Measurements from ENCODE around the gene PTGIR. TPM values are rescaled to one million over a fixed set of nuclear protein-coding genes. Genes with fewer than 3 reads are reported as not detected.

The PTGIR gene
- total RNA-seq, 4 donors from 2014 or later = 0.94 to 2.9 (median 2.3) TPM

DNA sequence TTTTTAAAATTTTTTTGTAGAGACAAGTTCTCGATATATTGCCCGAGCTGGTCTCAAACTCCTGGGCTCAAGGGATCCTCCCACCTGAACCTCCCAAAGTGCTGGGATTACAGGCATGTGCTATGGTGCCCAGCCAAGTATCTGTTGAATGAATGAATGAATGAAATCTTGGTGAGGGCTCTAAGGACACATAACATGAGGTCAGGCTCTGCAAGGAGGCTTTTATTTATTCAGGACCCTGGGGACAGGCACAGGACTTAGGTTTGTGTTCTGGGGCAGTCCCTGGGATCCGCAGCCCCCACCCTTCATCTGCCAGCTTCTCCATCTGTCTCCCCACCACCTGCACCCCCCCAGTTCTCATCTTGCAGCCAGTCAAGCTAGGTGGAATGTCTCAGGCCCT, 4.6 kb downstream of the PTGIR start:
- TF ChIP-seq, protein P1, sequence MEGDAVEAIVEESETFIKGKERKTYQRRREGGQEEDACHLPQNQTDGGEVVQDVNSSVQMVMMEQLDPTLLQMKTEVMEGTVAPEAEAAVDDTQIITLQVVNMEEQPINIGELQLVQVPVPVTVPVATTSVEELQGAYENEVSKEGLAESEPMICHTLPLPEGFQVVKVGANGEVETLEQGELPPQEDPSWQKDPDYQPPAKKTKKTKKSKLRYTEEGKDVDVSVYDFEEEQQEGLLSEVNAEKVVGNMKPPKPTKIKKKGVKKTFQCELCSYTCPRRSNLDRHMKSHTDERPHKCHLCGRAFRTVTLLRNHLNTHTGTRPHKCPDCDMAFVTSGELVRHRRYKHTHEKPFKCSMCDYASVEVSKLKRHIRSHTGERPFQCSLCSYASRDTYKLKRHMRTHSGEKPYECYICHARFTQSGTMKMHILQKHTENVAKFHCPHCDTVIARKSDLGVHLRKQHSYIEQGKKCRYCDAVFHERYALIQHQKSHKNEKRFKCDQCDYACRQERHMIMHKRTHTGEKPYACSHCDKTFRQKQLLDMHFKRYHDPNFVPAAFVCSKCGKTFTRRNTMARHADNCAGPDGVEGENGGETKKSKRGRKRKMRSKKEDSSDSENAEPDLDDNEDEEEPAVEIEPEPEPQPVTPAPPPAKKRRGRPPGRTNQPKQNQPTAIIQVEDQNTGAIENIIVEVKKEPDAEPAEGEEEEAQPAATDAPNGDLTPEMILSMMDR (IDR thresholded peaks at IDR 0.05; ENCODE audit: low read depth) = no peak

DNA sequence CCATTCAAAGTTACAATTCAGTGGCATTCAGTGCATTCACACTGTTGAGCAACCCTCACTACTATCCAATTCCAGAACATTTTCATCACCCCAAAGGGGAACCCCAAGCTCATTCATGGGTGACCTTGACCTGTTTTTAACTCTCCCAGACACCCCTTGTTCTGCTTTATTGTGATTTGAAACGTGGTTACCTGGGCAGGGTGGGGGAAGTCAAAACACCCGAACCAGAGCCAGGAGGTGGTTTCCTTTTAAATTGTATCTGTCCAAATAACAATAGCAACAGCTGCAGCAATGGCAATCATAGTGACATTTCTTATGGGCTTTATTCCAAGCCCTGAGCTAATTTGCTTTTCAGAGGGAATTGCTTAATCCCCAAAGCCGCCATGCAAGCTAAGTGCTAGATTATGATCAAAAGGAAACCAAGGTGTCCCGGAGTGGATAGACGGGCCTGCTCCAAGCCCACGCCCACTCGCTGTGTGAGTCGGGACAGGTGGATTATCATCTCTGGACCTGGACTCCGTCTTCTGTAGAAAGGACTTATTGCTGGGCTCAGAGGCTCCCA, 6.1 kb downstream of the PTGIR start:
- TF ChIP-seq, protein P1 (IDR thresholded peaks at IDR 0.05; ENCODE audit: low read depth) = no peak

DNA sequence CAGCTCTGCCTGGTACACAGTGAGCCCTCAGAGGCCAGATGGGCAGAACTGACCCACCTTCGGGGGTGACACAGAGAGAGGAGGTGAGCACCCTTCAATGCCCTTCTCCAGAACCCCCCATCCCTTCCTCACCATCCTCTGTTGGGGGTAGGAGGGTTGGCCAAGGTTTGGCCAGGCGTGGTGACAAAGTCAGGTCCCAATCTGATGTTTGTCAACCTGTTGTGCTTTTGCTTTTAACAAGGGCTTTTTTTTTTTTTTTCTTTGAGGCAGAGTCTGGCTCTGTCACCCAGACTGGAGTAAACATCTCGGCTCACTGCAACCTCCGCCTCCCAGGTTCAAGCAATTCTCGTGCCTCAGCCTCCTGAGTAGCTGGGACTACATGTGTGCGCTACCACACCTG, 7.3 kb downstream of the PTGIR start:
- TF ChIP-seq, protein P1 (IDR thresholded peaks at IDR 0.05; ENCODE audit: low read depth) = no peak

DNA sequence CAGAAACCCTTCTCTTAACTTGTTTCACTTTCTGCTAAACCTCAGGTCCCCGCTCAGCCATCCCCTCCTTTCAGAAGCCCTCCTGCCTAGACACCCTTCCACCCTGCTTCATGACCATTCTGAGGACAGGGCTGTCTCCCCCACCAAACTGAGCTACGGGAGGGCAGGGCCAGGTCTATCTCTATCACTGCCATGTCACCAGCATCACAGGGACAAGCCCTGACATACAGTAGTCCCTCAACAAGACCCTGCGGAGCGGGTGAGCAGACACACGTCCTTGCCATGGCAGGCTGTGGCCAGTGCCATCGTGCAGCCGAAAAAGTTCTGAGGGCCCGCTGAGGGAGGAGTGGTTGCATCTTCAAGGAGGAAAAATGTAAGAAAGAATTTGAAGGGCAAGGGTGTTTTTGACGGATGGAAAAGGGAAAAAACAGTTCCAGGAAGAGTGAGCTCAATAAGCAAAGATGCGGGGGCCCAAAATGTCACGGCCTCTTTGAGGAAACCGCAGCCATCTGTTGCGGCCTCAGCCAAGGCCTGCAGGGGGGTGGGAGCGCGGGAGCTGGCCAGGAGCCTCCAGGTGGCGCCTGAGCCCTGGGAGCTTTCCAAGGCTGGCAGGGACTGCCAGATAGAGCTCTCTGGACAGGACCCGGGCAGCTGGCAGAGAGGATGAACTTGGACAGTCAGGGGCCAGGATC, 8.1 kb downstream of the PTGIR start:
- TF ChIP-seq, protein P1 (IDR thresholded peaks at IDR 0.05; ENCODE audit: low read depth) = no peak

DNA sequence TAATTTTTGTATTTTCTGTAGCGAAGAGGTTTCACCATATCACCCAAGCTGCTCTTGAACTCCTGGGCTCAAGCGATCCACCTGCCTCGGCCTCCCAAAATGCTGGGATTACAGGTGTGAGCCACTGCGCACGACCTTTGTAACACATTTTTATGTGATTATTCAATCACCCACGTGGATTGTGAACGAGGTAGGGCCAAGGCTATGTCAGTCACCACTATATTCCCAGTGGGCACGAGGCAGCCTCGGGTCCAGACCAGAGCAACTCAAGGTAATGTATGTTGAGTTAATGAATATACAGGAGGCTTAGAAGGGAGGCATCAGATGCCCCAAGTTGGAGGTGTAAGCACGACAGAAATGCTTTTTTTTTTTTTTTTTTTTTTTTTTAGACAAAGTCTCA, 8.9 kb downstream of the PTGIR start:
- TF ChIP-seq, protein P1 (IDR thresholded peaks at IDR 0.05; ENCODE audit: low read depth) = no peak

DNA sequence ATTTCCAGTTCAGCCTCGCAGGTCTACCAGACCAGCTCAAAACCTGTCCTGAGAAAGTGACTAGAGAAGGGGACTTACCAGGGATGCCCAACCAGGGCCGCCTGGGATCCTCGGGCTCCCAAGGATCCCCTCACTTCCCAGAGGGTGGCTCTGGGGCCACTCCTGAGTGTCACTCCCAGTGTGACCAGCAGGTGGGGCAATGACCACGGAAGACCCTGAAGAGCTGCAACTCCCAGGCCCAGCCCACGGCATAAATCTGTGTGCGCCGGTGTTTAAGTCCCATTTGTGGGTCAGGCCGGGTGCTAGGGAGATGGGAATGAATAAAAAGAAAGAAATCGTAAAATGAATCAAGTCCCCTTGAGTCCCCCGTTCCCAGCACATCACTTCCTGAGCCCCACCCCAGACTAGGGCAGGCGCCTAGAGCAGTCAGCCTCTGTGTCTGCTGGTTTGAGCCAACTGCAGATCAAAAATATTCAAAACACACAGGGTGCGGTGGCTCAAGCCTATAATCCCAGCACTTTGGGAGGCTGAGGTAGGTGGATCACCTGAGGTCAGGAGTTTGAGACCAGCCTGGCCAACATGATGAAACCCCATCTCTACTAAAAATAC, 10.7 kb downstream of the PTGIR start:
- TF ChIP-seq, protein P1 (IDR thresholded peaks at IDR 0.05; ENCODE audit: low read depth) = no peak

DNA sequence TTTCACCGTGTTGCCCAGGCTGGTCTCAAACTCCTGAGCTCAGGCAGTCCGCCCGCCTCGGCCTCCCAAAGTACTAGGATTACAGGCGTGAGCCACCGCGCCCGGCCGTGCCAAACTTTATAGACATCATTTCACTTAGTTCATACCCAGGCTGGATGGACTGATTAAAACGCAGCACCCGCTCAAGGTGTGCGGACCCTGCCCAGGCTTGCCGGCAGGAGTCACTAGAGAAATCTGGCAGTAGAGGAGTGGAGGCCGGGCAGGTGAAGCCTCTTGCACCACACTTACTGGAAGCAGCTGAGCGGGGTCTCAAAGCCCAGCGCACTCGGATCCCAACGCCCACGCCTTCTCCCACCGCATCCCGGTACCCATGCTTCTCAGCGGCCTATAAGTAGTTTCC, 11.4 kb downstream of the PTGIR start:
- TF ChIP-seq, protein P1 (IDR thresholded peaks at IDR 0.05; ENCODE audit: low read depth) = no peak

All from subcutaneous adipose tissue (tissue), 4 donors.